HG03135 (cell line): ENCODE results near the gene ANKRD62.

ENCODE experiments used
- ATAC-seq: cut with Tn5 transposase; IDR thresholded peaks from one replicate; pipeline ENCODE4 v1.9.1; 2021; ENCODE audit warnings: mild to moderate bottlenecking, moderate library complexity; ENCODE audit not compliant: unreplicated experiment

Gene ANKRD62

DNA sequence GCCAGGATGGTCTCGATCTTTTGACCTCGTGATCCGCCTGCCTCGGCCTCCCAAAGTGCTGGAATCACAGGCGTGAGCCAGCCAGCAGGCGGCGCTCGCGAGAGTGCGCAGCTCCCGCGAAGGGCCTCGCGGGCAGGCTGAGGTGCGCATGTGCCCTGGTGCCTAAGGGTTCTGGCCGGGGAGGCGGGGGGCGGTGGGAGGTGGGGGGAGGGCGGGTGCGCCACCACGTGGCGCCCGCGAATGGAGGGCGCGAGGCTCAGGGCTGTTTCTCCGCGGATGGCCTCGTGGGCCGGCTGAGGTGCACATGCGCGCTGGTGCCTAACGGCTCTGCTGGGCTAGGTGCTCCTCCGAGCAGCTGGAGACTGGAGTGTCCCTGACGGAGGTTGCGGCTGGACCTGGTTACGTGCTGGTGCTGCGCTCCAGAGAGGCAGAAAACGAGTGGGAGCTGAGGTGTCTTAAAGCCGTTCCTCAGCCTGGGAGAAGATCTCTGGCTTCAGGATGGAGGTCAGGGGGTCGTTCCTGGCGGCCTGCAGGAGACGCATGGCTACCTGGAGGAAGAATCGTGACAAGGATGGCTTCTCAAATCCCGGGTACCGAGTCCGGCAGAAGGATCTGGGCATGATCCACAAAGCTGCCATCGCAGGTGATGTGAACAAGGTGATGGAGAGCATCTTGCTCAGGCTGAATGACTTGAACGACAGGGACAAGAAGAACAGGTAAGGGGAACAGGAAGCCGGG lies at the start of gene ANKRD62:
TSS of gene ANKRD62 (plus strand) at position 324 of the 738 bp plus-strand sequence. CDS start at position 499, 175 bp downstream.
- no peak for ATAC-seq

DNA sequence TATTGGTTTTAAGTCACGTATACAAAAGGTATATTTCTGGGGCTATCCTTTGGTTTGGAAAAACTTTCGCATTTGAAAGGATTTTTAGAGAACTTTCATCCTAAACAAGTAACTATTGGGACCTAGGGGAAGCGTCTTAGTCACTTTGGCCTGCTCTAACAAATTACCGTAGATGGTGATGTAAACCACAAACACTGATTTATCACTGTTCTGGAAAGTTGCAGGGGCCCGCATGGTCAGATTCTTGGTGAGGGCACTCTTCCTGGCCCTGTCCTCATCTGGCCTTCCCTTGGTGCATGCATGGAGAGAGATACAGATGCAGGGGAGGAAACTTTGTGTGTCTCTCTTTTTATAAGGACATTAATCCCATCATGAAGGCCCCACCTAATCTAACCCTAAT lies 49.1 kb upstream of the ANKRD62 start:
- no peak for ATAC-seq

DNA sequence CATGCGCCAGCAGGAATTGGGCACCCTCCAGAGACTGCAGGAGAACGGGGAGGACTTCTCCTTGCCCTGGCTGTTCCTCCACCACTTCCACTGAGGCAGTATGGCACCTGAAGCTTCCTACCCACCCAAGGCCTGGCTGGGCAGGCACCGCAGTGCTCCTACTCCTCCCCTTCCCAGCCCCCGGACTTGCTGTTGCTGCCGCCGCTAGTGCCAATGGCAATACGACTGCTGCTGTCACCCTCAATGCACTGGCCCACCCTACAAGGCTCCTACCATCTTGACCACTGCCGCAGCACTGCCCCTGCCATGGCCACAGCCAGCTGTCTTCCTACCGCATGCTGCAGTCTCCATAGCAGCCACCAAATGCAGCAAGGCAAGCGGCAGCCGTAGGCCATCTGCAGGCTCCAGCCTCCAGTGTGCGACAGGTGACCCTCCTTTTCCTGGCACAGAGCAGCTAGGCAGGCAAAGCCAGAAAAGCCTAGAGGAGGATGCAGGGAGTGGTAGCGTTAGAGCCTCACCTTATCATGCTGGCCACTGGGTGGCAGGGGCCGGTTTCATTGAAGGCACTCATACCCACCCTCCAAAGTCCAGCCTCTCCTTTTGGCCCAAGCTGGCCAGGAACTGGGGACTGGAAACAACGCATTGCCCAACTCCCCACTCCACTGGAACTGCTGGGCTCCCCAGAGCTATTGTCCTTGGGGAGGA lies 47.4 kb upstream of the ANKRD62 start:
- no peak for ATAC-seq

DNA sequence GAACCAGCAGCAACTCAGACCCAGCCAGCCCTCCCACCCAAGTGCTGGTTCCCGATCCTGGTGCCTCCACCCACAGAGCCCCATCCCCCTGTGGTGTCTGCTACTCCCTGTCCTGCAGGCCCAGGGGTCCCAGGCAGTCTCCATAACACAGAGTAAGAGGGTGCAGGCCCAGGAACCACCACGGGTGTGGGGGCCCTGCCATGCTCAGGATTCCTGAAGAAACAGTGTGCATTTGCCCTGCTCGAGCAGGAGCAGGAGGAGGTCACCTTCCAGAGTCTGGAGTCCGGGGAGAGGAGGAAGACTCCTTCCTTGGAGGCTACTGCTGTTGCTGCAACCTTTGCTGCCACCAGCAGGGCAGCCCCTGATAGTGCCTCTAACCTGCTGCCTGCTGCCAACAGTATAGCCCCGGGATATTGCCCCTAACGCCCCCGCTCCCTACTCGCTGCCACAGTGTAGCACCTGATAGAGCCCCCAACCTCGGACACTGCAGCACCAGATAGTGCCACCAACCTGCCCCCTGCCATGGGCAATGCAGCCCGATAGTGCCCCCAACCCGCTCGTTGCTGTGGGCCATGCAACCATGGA lies 46.8 kb upstream of the ANKRD62 start:
- ATAC-seq = no peak

DNA sequence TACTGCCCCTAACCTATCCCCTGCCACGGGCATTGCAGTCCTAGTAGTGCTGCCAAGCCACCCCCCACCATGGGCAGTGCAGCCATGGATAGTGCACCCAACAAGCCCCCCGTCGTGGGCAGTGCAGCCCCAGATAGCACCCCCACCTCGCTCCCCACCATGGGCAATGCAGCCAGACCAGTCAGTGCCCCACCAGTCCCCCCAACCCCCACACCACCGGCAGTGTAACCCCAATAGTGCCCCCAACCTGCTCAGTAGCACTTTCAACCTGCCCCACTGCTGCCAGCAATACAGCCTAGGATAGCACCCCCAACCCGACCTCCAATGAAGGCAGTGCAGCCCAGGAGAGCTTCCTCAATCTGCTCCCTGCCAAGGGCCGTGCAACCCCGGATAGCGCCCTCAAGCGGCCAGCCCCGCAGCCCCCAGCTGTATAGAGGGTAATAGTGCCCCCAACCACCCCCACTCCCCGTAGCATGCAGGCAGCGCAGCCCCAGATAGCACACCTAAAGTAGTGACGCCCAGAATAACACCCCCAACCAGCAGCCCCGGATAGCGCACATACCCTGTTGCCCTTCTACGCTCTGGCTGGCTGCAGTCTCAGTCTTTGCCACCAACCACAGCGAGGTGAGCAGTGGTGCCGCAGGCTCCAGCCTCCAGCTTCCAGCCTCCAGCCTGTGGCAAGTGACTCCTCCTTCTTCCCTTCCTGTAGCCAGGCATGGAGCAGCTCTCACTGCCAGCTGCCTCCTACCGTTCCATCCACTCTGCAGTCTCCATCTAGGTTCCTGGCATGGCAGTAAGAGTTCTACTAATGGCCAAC lies 45.4 kb upstream of the ANKRD62 start:
- no peak for ATAC-seq

DNA sequence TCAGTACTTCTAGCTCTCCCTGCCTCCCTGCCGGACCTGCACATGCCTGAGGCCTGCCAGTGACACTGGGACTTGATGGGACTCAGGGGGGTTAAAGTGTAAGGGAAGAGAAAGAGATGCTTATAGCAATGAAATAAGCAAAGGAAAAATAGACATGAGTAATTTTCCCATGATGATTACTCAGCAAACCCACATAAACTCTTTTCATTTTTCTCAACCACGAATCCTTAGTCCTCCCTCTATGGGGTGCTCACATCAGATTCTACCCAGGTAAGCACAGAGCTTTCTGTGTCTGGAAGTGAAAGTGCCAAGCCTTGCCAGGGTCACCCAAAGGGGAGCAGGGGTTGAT lies 44.8 kb upstream of the ANKRD62 start:
- no peak for ATAC-seq

DNA sequence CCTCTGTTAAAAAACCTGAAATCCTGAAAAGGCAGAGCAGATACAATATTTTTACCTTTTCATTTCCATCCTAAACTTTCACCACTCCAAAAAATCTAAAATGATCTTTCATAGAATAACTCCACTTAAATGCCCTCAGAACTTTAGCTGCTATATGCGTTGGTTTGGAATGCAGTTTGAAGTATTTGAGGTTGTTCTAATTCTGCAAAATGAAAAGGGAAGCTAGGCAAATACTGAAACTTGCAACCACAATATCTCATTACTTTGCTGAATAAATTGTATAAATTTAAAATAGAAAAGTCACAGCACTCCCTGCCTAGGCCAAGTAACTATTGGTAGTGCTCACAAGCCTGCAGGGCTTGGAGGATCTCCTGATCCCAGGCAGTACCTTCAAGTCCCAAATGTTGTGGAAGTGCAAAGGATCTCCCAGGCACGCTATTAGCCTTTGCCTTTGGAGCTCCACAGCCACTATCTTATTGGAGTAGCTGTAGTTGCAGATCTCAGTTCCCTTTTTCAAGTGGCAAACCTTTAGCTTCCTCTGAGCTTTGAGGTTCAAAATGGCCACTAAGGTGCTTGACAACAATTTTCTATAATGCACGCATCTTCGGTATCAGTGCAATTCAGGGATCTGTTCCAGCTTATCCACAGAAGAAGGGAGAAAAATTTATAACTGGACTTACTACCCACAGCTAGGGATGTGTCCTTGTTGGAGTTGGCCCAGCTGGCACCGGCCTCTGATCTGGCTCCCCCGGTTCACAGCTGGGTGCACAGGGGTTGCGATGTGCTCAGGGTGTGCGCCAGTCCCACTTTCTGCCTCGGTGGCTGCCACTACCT lies 43.4 kb upstream of the ANKRD62 start:
- ATAC-seq = peak; percentile 91

DNA sequence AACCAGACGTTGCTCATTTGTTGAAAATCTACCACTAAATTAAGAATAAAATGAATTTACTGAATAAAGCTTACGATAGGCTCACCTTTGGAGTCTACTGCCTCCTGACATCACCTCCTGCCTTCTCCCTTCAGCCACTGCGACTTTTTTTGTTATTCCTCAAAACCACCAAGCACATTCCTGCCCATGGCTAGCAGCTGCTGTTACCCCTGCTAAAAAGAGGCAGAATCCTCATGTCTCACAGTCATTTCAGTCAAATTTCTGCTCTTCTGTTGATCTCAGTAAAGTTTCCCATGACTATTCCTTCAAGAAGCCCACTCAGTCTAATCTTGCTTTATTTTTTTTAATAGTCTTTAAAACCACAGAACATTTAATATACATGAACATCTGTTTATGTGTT lies 40.8 kb upstream of the ANKRD62 start:
- no peak for ATAC-seq

DNA sequence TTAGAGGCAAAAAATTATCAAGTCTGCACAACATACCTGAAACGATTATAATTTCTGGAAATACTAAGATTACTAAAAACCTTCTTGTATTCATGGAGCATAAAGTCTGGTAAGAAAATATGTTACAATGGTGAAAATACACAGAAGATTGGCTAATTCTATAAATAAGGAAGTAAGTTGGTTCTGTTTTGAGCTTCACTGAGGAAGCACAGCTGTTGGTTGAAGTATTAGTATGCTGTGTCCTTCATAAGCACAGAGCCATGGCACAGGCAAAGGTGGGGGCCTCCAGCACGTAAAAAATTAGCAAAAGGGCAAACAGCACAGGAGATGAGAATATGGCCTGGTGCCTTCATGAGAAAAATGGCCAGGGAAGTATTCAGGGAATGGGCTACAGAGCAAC lies 40.4 kb upstream of the ANKRD62 start:
- ATAC-seq = peak; percentile 36

DNA sequence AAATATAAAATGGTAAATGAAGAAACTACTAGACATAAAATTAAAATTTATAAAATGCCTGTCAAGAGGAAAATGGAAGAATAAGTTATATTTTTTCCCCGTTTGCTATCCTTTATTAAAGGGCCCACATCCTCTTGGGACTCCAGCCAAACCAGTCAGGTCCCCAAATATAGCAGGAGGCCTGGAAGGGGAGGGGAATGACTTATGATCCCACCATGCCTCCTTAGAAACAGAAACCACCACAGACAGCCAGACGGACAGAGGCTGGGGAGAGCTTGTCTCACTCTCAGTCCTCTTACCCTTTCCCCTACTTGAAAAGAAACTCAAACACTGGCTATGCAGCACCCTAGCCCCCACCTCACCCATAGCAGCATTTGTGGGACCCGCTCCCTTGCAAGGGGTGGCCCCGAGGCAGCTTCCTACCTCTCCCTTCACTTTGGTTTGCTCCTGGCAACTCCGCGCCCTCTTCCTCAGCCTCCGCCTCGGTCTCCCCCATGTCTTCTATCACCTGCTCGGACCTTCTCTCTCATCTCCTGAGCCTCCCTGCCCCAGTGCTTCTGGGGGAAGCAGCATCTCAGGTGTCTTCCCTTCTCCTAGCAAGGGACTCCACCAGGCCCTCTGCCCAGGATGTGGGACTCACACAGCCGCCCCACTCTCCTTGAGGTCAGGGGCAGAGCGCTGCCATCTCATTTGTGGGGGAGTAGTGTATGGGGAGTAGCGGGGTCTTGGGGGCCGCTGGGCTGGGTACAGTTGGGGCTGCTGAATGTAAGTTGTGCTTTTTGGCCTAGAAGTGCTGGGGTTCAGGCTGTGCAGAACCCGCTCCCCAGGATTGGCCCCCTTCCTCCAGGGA lies 37.4 kb upstream of the ANKRD62 start:
- ATAC-seq = no peak

DNA sequence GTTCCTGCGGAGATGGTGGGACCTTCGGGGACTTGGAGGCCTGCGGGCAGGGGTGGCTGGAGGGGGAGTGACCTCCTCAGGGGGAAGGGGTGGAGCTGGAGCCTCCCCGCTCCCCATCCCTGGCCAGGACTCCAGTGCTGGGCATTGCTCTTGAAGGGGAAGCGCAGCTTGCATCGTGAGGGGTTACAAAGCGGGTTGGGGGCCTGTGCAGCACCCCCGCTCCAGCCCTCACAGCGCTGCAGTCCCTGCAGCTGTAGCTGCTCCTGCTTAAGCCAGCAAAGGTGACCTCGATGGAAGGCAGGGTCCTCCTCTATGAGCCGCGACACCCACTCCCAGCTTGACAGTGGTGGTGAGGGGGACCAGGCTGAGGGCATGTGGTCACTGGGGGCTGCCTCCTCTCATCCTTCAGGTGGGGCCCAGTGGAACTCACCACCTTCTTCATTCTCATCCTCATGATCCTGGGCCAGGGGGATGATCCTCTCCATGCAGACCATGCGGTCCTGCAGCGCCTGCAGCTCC lies 36.7 kb upstream of the ANKRD62 start:
- ATAC-seq = no peak

DNA sequence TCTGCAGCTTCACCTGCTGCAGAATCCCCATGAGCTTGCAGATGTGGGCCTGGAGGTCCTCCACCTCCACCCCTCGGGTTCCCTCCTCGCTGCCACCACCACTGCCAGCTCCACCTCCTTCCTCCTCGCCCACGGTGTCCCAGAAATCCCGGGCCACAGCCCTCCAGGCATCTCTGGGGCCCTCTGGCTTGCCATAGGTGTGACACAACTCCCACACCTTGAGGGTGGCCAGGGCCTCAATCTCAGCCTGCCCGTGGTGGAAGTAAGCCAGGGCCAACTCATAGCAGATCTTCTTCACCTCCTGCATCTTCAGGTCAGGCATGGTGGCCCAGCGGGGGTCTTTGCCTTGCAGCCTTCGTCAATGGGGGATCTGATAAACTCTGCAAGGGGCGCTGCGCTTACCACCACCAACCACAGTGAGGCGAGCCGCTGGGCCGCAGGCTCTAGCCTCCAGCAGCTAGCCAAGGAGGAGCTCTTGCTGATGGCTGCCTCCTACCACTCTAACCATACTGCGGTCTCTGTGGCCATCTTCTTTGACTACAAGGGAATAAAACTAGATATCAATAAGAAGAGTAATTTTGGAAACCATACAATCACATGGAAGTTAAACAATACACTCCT lies 36.1 kb upstream of the ANKRD62 start:
- no peak for ATAC-seq

DNA sequence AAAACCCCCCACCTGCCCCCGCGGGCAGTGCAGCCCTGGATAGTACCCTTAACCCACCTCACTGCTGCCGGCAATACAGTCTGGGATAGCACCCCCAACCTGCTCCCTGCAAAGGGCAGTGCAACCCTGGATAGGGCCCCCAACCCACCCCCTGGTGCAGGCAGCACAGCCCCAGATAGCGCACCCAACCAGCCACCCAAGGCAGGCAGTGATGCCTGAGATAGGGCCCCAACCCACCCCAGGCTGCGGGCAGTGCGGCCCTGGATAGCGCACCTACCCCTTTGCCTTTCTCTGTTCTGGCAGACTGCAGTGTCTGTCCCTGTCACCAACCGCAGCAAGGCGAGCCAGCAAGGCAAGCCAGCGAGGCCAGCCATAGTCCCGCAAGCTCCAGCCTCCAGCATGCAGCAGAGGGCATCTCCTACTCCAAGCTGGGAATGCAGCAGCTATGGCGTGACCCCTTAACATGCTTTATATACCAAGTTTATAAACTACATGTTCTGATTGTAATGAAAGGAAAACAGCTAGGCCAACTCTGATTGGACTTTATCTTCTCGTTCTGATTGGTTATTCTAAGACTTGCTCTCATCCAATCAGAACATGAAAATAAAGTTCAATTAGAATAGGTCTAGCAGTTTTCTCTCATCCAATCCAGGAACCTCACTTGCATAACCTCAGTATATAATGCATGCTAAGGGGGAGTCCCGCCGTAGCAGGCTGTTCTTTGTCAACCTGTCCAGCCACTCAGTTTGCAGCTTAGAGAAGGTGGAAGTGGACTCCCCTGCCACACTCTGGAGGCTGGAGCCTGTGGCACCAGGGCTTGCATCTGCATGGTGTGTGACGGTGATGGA lies 34.1 kb upstream of the ANKRD62 start:
- no peak for ATAC-seq

DNA sequence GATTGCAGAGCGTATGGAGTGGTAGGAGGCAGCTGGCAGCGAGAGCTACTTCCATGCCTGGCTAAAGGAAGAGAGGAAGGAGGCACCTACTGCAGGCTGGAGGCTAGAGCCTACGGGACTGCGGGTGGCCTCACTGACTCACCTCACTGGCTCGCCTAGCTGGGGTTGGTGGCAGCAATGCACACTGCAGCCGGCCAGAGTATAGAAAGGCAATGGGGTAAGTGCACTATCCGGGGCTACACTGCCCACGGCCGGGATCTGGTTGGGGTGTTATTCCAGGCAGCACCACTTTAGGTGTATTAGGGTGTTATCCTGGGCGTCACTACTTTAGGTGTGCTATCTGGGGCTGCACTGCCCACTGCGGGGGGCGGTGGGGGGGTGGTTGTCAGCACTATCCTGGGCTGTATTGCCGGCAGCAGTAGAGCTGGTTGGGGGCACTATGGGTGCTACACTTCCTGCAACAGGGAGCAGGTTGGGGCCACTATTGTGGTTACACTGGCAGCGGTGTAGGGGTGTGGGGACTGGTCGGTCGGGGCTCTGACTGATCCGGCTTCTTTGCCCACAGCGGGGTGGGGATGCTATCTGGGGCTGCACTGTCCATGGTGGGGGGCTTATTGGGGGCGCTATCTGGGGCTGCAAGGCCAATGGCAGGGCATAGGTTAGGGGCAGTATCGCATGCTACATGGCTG lies 33.3 kb upstream of the ANKRD62 start:
- ATAC-seq = no peak

DNA sequence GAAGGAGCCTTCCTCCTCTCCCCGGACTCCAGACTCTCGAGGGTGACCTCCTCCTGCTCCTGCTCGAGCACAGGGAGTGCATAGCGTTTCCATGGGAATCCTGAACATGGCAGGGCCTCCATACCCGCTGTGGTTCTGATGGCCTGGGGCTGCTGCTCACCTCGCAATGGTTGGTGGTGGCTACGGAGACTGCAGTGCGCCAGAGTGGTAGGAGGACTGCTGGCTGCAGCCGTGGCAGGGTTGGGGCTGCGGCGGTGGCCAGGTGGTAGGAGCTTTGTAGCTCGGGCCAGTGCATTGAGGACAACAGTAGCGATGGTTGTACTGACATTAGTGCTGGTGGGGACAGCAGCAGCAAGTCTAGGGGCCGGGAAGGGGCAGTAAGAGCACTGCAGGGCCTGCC lies 32.0 kb upstream of the ANKRD62 start:
- ATAC-seq = no peak

DNA sequence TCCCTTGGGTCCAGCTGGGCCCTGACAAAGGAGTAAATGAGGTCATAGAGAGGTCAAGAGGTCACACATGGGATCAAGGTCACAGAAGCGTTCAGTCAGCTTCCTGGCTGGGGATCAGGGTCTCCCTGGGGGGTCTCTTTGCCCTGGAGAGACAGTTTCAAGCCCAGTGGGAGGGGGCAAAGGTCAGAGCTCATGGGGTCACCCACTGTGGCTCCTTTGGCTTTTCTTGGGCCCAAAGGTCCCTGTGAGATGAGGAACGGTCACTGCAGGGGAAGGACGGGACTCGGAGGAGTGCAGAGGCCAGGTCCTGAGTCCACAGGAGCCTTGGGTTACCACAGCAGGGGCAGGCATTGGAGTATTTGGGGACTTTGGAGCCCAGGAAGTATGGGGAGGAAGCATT lies 30.7 kb upstream of the ANKRD62 start:
- no peak for ATAC-seq

DNA sequence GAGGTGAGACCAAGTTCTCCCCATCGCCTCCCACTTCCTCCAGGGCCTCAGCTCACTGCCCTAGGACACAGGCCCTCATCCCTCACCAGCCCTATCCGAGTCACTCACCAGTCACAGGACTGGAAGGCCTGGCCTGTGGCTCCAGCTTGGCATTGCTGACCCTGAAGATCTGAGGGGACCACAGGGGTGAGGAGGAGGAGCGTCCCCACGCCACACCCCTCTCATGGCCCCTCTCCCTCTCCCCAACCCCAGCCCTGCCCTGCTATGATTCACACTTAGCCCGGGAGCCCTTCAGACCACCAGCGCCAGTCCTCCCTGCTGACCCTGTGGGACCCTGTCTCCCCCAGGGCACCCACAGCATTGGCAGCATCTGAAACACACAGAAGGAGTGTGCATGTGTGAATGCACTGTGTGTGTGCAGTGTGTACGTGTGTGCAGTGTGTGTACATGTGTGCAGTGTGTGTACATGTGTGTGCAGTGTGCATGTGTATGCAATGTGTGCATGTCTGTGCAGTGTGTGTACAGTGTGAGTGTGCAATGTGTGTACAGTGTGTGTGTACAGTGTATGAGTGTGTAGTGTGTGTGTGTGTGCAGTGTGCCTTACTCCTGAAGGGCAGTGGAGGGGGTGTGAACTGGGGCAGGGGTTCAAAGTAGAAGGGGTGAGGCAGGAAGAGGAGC lies 29.4 kb upstream of the ANKRD62 start:
- ATAC-seq = no peak
